OCI-LY7 (cell line): ENCODE measurements around the gene BMPER. TPM values are rescaled to one million over a fixed set of nuclear protein-coding genes. Genes with fewer than 3 reads are reported as not detected.

ENCODE experiments used
- BruUV-seq: library from RNA; stranded (reverse); fragments of 400-500 nt; replicated peaks from 2 replicates; lab custom pipeline; 2021; lab: Mats Ljungman, UMichigan
- CTCF ChIA-PET: fragments of 300-600 bp; sonication (Branson Sonifier 250); formaldehyde crosslinking; loops from one replicate; lab custom pipeline; 2022; ENCODE audit warnings: antibody characterized with exemption; ENCODE audit not compliant: unreplicated experiment; lab: Charles Lee
- POLR2A ChIA-PET: fragments of 300-600 bp; sonication (Branson Sonifier 250); formaldehyde crosslinking; loops from one replicate; lab custom pipeline; 2022; ENCODE audit warnings: antibody characterized with exemption; lab: Charles Lee
- DNase-seq: peaks from one replicate; pipeline ENCODE4 v3.0.0-alpha.2; 2015; ENCODE audit warnings: low spot score
- H2AFZ ChIP-seq: fragments of 200-600 bp; sonication (generic), shearing (Covaris generic); 2 replicates; pipeline ENCODE4 v1.6.1; 2014; ENCODE audit warnings: mild to moderate bottlenecking, antibody characterized with exemption, low read length, moderate library complexity
- H3K27ac ChIP-seq: fragments of 200-600 bp; sonication (generic); 2 replicates; pipeline ENCODE4 v1.5.1; 2014; ENCODE audit warnings: mixed run types, low read depth, mild to moderate bottlenecking, moderate library complexity, low read length, inconsistent platforms; ENCODE audit not compliant: poor library complexity, severe bottlenecking
- H3K36me3 ChIP-seq: fragments of 200-600 bp; sonication (generic); 2 replicates; pipeline ENCODE4 v1.6.1; 2014; ENCODE audit warnings: mild to moderate bottlenecking, antibody characterized with exemption, low read length, moderate library complexity, mixed read lengths; ENCODE audit not compliant: insufficient read depth
- H3K4me1 ChIP-seq: fragments of 200-600 bp; sonication (generic); 2 replicates; pipeline ENCODE4 v1.5.1; 2014; ENCODE audit warnings: mild to moderate bottlenecking, low read length; ENCODE audit not compliant: insufficient read depth, poor library complexity, severe bottlenecking
- H3K4me2 ChIP-seq: fragments of 200-600 bp; sonication (generic); 2 replicates; pipeline ENCODE4 v1.6.1; 2014; ENCODE audit warnings: mild to moderate bottlenecking, low read length
- H3K4me3 ChIP-seq: fragments of 200-600 bp; sonication (generic); 2 replicates; pipeline ENCODE4 v1.5.1; 2014; ENCODE audit warnings: mild to moderate bottlenecking, low read depth, low read length; ENCODE audit not compliant: poor library complexity, severe bottlenecking
- H3K79me2 ChIP-seq: fragments of 200-600 bp; sonication (generic); 2 replicates; pipeline ENCODE4 v1.6.1; 2016; ENCODE audit warnings: low read depth, mild to moderate bottlenecking, low read length, moderate library complexity, mixed read lengths; ENCODE audit not compliant: insufficient read depth
- H3K9me2 ChIP-seq: fragments of 200-600 bp; sonication (generic); 2 replicates; pipeline ENCODE4 v1.6.1; 2016; ENCODE audit warnings: mild to moderate bottlenecking, low read length, mixed read lengths; ENCODE audit not compliant: insufficient read depth
- H3K9me3 ChIP-seq: fragments of 200-600 bp; sonication (generic); 2 replicates; pipeline ENCODE4 v1.6.1; 2014; ENCODE audit warnings: mild to moderate bottlenecking, mixed run types, low read length, mixed read lengths
- H4K20me1 ChIP-seq: fragments of 200-600 bp; sonication (generic); 2 replicates; pipeline ENCODE4 v1.6.1; 2014; ENCODE audit warnings: mild to moderate bottlenecking, antibody characterized with exemption, low read length, moderate library complexity, mixed read lengths; ENCODE audit not compliant: insufficient read depth
- CTCF ChIP-seq: fragments of 200-600 bp; sonication (generic); conservative IDR thresholded peaks from 2 replicates; pipeline ENCODE4 v1.5.1; 2014; ENCODE audit warnings: mild to moderate bottlenecking, antibody characterized with exemption, low read length, moderate library complexity, mixed read lengths
- EZH2phosphoT487 ChIP-seq: fragments of 200-600 bp; sonication (generic); IDR thresholded peaks from 2 replicates; pipeline ENCODE4 v1.6.1; 2018; ENCODE audit warnings: low read depth, borderline replicate concordance, mild to moderate bottlenecking, mixed run types, antibody characterized with exemption, low read length, moderate library complexity, mixed read lengths
- intact Hi-C: fragments of 100-400 bp; cut with micrococcal nuclease; formaldehyde crosslinking; loops from one replicate; pipeline ENCODE4 v1.10.0; 2022; ENCODE audit not compliant: unreplicated experiment
- total RNA-seq, 2 experiments: library from RNA; depleted of rRNA in 1 of 2; stranded (reverse); fragments of >200 nt in 1 of 2; shearing (Covaris generic) in 1 of 2; gene quantifications; 2 replicates each; pipeline ENCODE4 v1.2.3, GENCODE V29; 2014 to 2022

Gene BMPER
- total RNA-seq, 2 experiments from 2014 or later: not detected

GRCh38 chr7:33882040-33882837, 23.1 kb upstream of the BMPER start:
- no peak overlapping the region for H3K27ac ChIP-seq
- TF ChIP-seq EZH2phosphoT487: no peak
- TF ChIP-seq CTCF: no peak
- no peaks in the 10 kb centered on the region for H3K9me2 ChIP-seq
- no TSS peak for BruUV-seq
- ChIA-PET CTCF (no interaction called here), POLR2A (interaction anchor here (1.3 kb wide), 1 partner anchor 11 kb away, joined by 3 read pairs; no protein-coding TSS in a partner anchor)
- no peaks in the 10 kb centered on the region for H3K79me2 ChIP-seq
- DNase-seq: no peak
- no peak overlapping the region for H3K4me2 ChIP-seq
- H3K9me3 ChIP-seq: no peaks in the 10 kb centered on the region
- no peak overlapping the region for H2AFZ ChIP-seq
- no peaks in the 10 kb centered on the region for H4K20me1 ChIP-seq
- H3K4me1 ChIP-seq: no peaks in the 10 kb centered on the region
- intact Hi-C loops: no loop called here
- no peaks in the 10 kb centered on the region for H3K36me3 ChIP-seq
- H3K4me3 ChIP-seq: no peak overlapping the region

DNA sequence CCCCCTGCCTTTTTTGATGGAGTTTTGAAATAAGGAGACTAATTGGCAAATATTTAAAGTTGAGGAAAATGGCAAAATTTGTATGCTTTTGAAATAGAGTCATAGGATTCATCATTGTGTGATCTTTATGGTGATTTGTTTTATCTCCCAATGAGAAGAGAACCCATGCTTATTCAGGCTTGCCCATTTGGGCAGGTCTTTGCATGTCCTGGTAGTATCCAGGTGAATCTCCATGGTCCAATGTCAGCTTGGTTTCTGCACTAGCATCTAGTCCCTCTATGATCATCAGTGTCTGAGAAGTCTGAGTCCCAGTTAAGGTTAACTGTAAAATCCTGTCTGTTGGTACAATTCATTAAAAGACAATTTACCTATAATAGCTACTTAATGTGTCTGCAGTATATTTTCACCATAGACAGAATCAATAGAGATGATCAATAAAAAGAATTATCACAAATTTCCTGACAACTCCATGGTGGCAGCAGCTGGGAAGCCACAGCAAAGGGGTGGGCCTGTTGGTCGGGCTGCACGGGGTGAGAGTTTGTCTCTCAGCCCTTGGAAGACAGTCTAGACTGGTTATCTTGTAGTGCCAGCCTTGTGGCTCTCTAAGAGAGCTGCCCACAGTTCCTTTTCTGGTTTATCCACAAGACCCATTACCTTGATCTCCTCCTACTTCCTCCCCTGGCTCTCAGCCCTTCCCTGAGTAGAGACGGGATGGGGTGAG, 22.2 kb upstream of the BMPER start:
- H2AFZ ChIP-seq: no peak overlapping the region
- no peaks in the 10 kb centered on the region for H3K79me2 ChIP-seq
- TF ChIP-seq EZH2phosphoT487 (no peak), CTCF (no peak)
- H3K4me3 ChIP-seq: no peak overlapping the region
- no peaks in the 10 kb centered on the region for H3K9me3 ChIP-seq
- ChIA-PET CTCF (no interaction called here), POLR2A (interaction anchor here (1.3 kb wide), 1 partner anchor 12 kb away, joined by 3 read pairs; no protein-coding TSS in a partner anchor)
- H4K20me1 ChIP-seq: no peaks in the 10 kb centered on the region
- no peaks in the 10 kb centered on the region for H3K36me3 ChIP-seq
- H3K9me2 ChIP-seq: no peaks in the 10 kb centered on the region
- H3K4me2 ChIP-seq: no peak overlapping the region
- DNase-seq: no peak
- H3K4me1 ChIP-seq: no peaks in the 10 kb centered on the region
- BruUV-seq: no TSS peak
- no peak overlapping the region for H3K27ac ChIP-seq
- intact Hi-C loops: no loop called here

GRCh38 chr7:33883671-33883965, 21.7 kb upstream of the BMPER start:
- Histone ChIP-seq H3K4me3 (no peak overlapping the region), H2AFZ (no peak overlapping the region), H3K27ac (no peak overlapping the region), H3K4me2 (no peak overlapping the region), H3K79me2 (no peaks in the 10 kb centered on the region), H3K36me3 (no peaks in the 10 kb centered on the region), H3K4me1 (no peaks in the 10 kb centered on the region), H3K9me2 (no peaks in the 10 kb centered on the region), H3K9me3 (no peaks in the 10 kb centered on the region), H4K20me1 (no peaks in the 10 kb centered on the region)
- TF ChIP-seq EZH2phosphoT487 (no peak), CTCF (no peak)
- intact Hi-C loops: no loop called here
- CTCF ChIA-PET: no interaction called here
- no TSS peak for BruUV-seq
- no peak for DNase-seq
- POLR2A ChIA-PET: no interaction called here
